Nucleus accumbens (tissue), 56 donors: Measurements from ENCODE around the gene MISP3.

Experiments used
- DNase-seq, 56 donors: peaks; one replicate each; lab custom pipeline; 2025; lab: John Stamatoyannopoulos, UW

Gene MISP3

GRCh38 chr19:14073925-14074838 is 1.6 kb downstream of the MISP3 start:
- DNase-seq, result peak in 29 of 56 donors; percentile 14 to 74 (median 49)

GRCh38 chr19:14078411-14078810 is 5.8 kb downstream of the MISP3 start:
- DNase-seq, result no peak

- peak; percentile 74 to 99 (median 97) for DNase-seq
Measured at GRCh38 chr19:14080887-14081796, 8.6 kb downstream of the MISP3 start.

- peak in 14 of 56 donors; percentile 29 to 81 (median 50) for DNase-seq
Measured at GRCh38 chr19:14081797-14082674, 9.4 kb downstream of the MISP3 start.

GRCh38 chr19:14082675-14082960 is 10.0 kb downstream of the MISP3 start:
- DNase-seq, result no peak

- DNase-seq, result no peak
Measured at GRCh38 chr19:14085309-14085995, 12.9 kb downstream of the MISP3 start, which contains the start of gene C19orf67. Gene C19orf67, minus strand, starts transcription at chr19:14085783. Its CDS starts 156 bp downstream, at chr19:14085627.

GRCh38 chr19:14086098-14086497 is 13.5 kb downstream of the MISP3 start:
- no peak for DNase-seq

GRCh38 chr19:14088634-14089411 is 16.2 kb downstream of the MISP3 start:
- DNase-seq, result no peak

- DNase-seq, result no peak
Measured at GRCh38 chr19:14089412-14089661, 16.8 kb downstream of the MISP3 start.

GRCh38 chr19:14089662-14090508 is 17.3 kb downstream of the MISP3 start:
- peak in 18 of 56 donors; percentile 16 to 59 (median 32) for DNase-seq

- DNase-seq, result peak in 54 of 56 donors; percentile 34 to 91 (median 80)
Measured at GRCh38 chr19:14090509-14091080, 18.0 kb downstream of the MISP3 start, which contains the start of gene SAMD1. Gene SAMD1, minus strand, starts transcription at chr19:14090751.

GRCh38 chr19:14091081-14091812 is 18.7 kb downstream of the MISP3 start:
- DNase-seq, result peak in 41 of 56 donors; percentile 51 to 90 (median 79)

GRCh38 chr19:14091813-14092462 is 19.4 kb downstream of the MISP3 start:
- peak in 2 of 56 donors; percentile 48 to 54 for DNase-seq

- DNase-seq, result no peak
Measured at GRCh38 chr19:14093117-14093823, 20.7 kb downstream of the MISP3 start.

GRCh38 chr19:14094854-14095253 is 22.3 kb downstream of the MISP3 start:
- DNase-seq, result no peak
